22Rv1 (cell line): ENCODE measurements around the gene RBM18.

Experiments
- ZFX ChIP-seq: fragments of 450-650 bp; IDR thresholded peaks from 2 replicates; pipeline ENCODE4 v1.6.1; 2017; ENCODE audit warnings: antibody characterized with exemption, borderline replicate concordance
- TF ChIP-seq, protein P1 (sequence below): fragments of 450-650 bp; IDR thresholded peaks from 2 replicates; pipeline ENCODE4 v1.5.1; 2017; ENCODE audit warnings: mild to moderate bottlenecking

GRCh38 chr9:122206118-122207046 lies 58.3 kb downstream of the RBM18 start:
- TF ChIP-seq, protein P1, sequence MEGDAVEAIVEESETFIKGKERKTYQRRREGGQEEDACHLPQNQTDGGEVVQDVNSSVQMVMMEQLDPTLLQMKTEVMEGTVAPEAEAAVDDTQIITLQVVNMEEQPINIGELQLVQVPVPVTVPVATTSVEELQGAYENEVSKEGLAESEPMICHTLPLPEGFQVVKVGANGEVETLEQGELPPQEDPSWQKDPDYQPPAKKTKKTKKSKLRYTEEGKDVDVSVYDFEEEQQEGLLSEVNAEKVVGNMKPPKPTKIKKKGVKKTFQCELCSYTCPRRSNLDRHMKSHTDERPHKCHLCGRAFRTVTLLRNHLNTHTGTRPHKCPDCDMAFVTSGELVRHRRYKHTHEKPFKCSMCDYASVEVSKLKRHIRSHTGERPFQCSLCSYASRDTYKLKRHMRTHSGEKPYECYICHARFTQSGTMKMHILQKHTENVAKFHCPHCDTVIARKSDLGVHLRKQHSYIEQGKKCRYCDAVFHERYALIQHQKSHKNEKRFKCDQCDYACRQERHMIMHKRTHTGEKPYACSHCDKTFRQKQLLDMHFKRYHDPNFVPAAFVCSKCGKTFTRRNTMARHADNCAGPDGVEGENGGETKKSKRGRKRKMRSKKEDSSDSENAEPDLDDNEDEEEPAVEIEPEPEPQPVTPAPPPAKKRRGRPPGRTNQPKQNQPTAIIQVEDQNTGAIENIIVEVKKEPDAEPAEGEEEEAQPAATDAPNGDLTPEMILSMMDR = no peak
- TF ChIP-seq ZFX = no peak
